HL-60 (cell line): Measurements from ENCODE around the gene ALK.

ENCODE experiments used
- DNase-seq, 2 experiments: peaks; one replicate each; pipeline ENCODE4 v3.0.0-alpha.2; 2010 to 2020; ENCODE audit warnings: low read depth in 1 of 2, low spot score in 1 of 2
- H3K27ac ChIP-seq: fragments of 250-450 bp; sonication (Bioruptor Pico); replicated peaks from 2 replicates; pipeline ENCODE4 v1.5.1; 2020; ENCODE audit warnings: mild to moderate bottlenecking, moderate library complexity
- H3K27me3 ChIP-seq: fragments of 250-450 bp; sonication (Bioruptor Pico); 2 replicates; pipeline ENCODE4 v1.5.1; 2021; ENCODE audit warnings: mild to moderate bottlenecking, moderate library complexity; ENCODE audit not compliant: insufficient read depth, poor library complexity, severe bottlenecking
- H3K4me3 ChIP-seq: replicated peaks from 2 replicates; pipeline ENCODE4 v1.5.1; 2011; ENCODE audit warnings: mild to moderate bottlenecking, control low read depth, low read length; ENCODE audit not compliant: insufficient read depth
- GABPA ChIP-seq: IDR thresholded peaks from 2 replicates; pipeline ENCODE4 v1.6.1; 2012; ENCODE audit warnings: low read depth
- POLR2AphosphoS5 ChIP-seq: IDR thresholded peaks from 2 replicates; pipeline ENCODE4 v1.6.1; 2012; ENCODE audit warnings: low read depth
- SPI1 ChIP-seq: IDR thresholded peaks from 2 replicates; pipeline ENCODE4 v1.6.1; 2012; ENCODE audit warnings: low read depth, mild to moderate bottlenecking, borderline replicate concordance
- TF ChIP-seq, protein P1 (sequence below): IDR thresholded peaks from one replicate; pipeline ENCODE4 v1.5.1; 2011; ENCODE audit warnings: low read length, control low read depth, inconsistent platforms; ENCODE audit not compliant: insufficient read depth
- TF ChIP-seq, protein P2 (sequence below): IDR thresholded peaks from 2 replicates; pipeline ENCODE4 v1.6.1; 2012; ENCODE audit warnings: low read depth; ENCODE audit not compliant: insufficient replicate concordance

ALK gene

DNA sequence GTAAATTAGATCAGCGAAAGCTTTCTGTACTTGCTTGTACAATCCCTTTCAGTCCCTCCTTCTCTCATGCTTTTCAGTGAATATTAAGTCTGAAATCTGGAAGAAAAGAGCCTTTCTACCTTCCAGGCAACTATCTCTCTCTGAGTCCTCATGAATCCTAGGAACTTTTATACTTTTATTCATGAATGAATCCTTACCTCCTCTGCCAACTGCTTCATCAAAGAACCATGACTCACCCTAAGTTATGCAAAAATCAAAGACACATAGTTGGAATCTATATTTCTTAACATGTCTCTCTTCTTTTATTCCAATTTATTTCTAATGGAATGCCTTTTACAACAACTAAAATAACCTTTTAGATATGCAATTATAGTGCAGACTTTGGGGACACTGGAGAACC lies 412.0 kb downstream of the ALK start:
- Histone ChIP-seq H3K4me3 (no peak overlapping the region), H3K27me3 (no peaks in the 10 kb centered on the region), H3K27ac (no peak overlapping the region)
- no peak for DNase-seq
- TF ChIP-seq, protein P1, sequence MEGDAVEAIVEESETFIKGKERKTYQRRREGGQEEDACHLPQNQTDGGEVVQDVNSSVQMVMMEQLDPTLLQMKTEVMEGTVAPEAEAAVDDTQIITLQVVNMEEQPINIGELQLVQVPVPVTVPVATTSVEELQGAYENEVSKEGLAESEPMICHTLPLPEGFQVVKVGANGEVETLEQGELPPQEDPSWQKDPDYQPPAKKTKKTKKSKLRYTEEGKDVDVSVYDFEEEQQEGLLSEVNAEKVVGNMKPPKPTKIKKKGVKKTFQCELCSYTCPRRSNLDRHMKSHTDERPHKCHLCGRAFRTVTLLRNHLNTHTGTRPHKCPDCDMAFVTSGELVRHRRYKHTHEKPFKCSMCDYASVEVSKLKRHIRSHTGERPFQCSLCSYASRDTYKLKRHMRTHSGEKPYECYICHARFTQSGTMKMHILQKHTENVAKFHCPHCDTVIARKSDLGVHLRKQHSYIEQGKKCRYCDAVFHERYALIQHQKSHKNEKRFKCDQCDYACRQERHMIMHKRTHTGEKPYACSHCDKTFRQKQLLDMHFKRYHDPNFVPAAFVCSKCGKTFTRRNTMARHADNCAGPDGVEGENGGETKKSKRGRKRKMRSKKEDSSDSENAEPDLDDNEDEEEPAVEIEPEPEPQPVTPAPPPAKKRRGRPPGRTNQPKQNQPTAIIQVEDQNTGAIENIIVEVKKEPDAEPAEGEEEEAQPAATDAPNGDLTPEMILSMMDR, result no peak
- no peak for TF ChIP-seq GABPA

DNA sequence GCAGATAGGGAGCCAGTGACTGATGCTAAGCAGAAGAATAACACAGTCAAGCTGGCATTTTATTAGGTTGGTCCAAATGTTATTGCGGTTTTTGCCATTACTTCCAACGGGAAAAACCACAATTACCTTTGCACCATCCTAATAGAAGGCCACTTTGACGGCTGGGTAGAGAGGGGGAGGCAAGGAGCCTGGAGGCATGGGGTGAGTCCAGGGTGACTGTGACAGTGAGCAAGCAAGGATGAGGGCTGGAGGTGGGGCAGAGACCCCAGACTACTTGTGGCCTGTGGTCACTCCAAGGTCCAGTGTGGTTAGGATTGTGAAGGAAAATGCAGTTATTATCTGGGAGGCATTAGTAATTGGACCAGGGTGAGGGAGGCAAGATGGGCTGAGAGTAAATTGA lies 416.6 kb downstream of the ALK start:
- H3K27ac ChIP-seq, result no peak overlapping the region
- no peak for DNase-seq
- no peak overlapping the region for H3K4me3 ChIP-seq
- TF ChIP-seq POLR2AphosphoS5 (no peak), GABPA (no peak), SPI1 (no peak)
- TF ChIP-seq, protein P1, result no peak
- TF ChIP-seq, protein P2, sequence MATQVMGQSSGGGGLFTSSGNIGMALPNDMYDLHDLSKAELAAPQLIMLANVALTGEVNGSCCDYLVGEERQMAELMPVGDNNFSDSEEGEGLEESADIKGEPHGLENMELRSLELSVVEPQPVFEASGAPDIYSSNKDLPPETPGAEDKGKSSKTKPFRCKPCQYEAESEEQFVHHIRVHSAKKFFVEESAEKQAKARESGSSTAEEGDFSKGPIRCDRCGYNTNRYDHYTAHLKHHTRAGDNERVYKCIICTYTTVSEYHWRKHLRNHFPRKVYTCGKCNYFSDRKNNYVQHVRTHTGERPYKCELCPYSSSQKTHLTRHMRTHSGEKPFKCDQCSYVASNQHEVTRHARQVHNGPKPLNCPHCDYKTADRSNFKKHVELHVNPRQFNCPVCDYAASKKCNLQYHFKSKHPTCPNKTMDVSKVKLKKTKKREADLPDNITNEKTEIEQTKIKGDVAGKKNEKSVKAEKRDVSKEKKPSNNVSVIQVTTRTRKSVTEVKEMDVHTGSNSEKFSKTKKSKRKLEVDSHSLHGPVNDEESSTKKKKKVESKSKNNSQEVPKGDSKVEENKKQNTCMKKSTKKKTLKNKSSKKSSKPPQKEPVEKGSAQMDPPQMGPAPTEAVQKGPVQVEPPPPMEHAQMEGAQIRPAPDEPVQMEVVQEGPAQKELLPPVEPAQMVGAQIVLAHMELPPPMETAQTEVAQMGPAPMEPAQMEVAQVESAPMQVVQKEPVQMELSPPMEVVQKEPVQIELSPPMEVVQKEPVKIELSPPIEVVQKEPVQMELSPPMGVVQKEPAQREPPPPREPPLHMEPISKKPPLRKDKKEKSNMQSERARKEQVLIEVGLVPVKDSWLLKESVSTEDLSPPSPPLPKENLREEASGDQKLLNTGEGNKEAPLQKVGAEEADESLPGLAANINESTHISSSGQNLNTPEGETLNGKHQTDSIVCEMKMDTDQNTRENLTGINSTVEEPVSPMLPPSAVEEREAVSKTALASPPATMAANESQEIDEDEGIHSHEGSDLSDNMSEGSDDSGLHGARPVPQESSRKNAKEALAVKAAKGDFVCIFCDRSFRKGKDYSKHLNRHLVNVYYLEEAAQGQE, result no peak
- no peaks in the 10 kb centered on the region for H3K27me3 ChIP-seq

DNA sequence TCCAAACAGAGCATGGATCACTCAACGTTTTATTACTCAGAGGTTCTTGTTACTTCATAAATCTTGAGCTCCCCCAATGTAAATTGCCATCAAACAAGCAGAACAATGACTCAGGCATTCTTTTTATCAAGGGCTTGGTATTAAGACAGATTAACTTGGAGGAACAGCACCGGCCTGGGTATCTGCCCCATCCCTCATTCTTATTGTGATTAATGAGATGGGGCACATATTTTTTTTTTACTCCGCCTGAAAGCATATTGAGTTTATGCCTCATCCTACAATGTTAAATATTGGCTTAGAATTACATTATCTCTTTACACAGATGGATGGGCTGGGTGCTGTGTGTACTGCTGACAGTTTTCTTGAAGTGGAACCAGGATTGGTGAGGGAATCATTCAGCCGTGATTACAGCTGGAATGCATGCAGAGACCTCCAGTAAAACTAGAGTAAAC lies 418.9 kb downstream of the ALK start:
- no peak overlapping the region for H3K4me3 ChIP-seq
- no peak for DNase-seq
- no peaks in the 10 kb centered on the region for H3K27me3 ChIP-seq
- TF ChIP-seq SPI1 (no peak), GABPA (no peak), POLR2AphosphoS5 (no peak)
- TF ChIP-seq, protein P1, result no peak
- TF ChIP-seq, protein P2, result no peak
- no peak overlapping the region for H3K27ac ChIP-seq

DNA sequence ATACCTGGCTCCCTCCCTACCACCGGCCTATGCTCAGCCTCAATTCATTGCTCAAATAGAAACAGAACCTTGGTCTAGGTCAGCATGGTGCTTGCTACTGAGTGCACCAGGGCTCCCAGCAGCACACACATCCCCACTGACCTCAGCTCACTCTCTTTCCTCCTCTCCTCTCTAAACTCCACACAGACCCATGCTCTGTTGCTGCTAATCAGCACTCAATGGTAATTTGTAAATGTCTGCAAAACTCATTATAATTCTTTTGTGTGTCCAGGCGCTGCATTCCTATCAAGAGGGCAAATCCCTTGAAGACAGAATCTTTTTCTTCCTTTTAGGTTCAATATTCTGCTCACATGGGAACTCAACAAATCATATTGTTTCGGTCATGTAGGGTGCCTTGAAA lies 424.0 kb downstream of the ALK start:
- H3K4me3 ChIP-seq, result no peak overlapping the region
- no peaks in the 10 kb centered on the region for H3K27me3 ChIP-seq
- DNase-seq, result no peak
- no peak overlapping the region for H3K27ac ChIP-seq
- TF ChIP-seq, protein P1, result no peak
